Spleen (tissue), 7 donors: ENCODE measurements around the gene IP6K3.

Source experiments
- POLR2A ChIP-seq, 3 donors: fragments of 450-650 bp; IDR thresholded peaks; one replicate each; pipeline ENCODE4 v1.5.1; 2017; ENCODE audit warnings: antibody characterized with exemption in 3 of 3, mild to moderate bottlenecking in 1 of 3
- POLR2AphosphoS5 ChIP-seq, 3 donors: sonication (generic); formaldehyde crosslinking; IDR thresholded peaks; one replicate each; pipeline ENCODE4 v1.5.1; 2017; ENCODE audit warnings: antibody characterized with exemption in 3 of 3
- TF ChIP-seq, protein P1 (sequence below), 11 experiments: fragments of 200-600 bp in 7 of 11; fragments of 450-650 bp in 4 of 11; sonication (generic) in 4 of 11; IDR thresholded peaks in 8 of 11; conservative IDR thresholded peaks in 3 of 11; 1 replicate in 7 of 11; 2 replicates in 4 of 11; pipeline versions ENCODE4 v1.4.0 to v1.8.0; 2016 to 2021; ENCODE audit warnings: antibody characterized with exemption in 11 of 11, inconsistent platforms in 4 of 11, mild to moderate bottlenecking in 1 of 11
- donor health status: DM: no; HTN: no; CAD: no; lungs with moderate emphysema.
- donor health status: DM: no; HTN: no; CAD: no.
- donor health status: DM: no; HTN: no; CAD: no.

- TF ChIP-seq, protein P1, sequence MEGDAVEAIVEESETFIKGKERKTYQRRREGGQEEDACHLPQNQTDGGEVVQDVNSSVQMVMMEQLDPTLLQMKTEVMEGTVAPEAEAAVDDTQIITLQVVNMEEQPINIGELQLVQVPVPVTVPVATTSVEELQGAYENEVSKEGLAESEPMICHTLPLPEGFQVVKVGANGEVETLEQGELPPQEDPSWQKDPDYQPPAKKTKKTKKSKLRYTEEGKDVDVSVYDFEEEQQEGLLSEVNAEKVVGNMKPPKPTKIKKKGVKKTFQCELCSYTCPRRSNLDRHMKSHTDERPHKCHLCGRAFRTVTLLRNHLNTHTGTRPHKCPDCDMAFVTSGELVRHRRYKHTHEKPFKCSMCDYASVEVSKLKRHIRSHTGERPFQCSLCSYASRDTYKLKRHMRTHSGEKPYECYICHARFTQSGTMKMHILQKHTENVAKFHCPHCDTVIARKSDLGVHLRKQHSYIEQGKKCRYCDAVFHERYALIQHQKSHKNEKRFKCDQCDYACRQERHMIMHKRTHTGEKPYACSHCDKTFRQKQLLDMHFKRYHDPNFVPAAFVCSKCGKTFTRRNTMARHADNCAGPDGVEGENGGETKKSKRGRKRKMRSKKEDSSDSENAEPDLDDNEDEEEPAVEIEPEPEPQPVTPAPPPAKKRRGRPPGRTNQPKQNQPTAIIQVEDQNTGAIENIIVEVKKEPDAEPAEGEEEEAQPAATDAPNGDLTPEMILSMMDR (IDR thresholded peaks at IDR 0.05 in 8 of 11, conservative IDR thresholded peaks at IDR 0.05 in 3 of 11) = no peak
- no peak for TF ChIP-seq POLR2A (IDR thresholded peaks at IDR 0.05)
- TF ChIP-seq POLR2AphosphoS5 (IDR thresholded peaks at IDR 0.05) = peak in 2 of 3 donors; percentile 18 to 43
Measured at GRCh38 chr6:33683051-33683571, 63.6 kb downstream of the IP6K3 start.
